Erythroblast (primary cell): Measurements from ENCODE around the gene DMD.

ENCODE experiments used
- DNase-seq, 2 experiments: peaks; one replicate each; lab custom pipeline; 2025; lab: John Stamatoyannopoulos, UW
- GATA1 ChIP-seq: IDR thresholded peaks from 2 replicates; pipeline ENCODE4 v1.6.1; 2011; ENCODE audit warnings: low read depth, mild to moderate bottlenecking, control low read depth, low read length, moderate library complexity
- POLR2A ChIP-seq: IDR thresholded peaks from 2 replicates; pipeline ENCODE4 v1.6.1; 2011; ENCODE audit warnings: mild to moderate bottlenecking, low read length

Gene DMD

GRCh38 chrX:31893525-31893924, 1317.8 kb downstream of the DMD start:
- DNase-seq: no peak
- TF ChIP-seq POLR2A: no peak
- no peak for TF ChIP-seq GATA1

GRCh38 chrX:31889088-31889487, 1322.3 kb downstream of the DMD start:
- TF ChIP-seq POLR2A (no peak), GATA1 (no peak)
- DNase-seq: no peak

GRCh38 chrX:31884535-31884934, 1326.8 kb downstream of the DMD start:
- no peak for DNase-seq
- no peak for TF ChIP-seq GATA1
- no peak for TF ChIP-seq POLR2A

GRCh38 chrX:31872007-31872406, 1339.3 kb downstream of the DMD start:
- no peak for DNase-seq
- TF ChIP-seq POLR2A (no peak), GATA1 (no peak)

GRCh38 chrX:31870267-31870666, 1341.1 kb downstream of the DMD start:
- no peak for TF ChIP-seq POLR2A
- no peak for TF ChIP-seq GATA1
- DNase-seq: no peak

GRCh38 chrX:31860686-31861085, 1350.7 kb downstream of the DMD start:
- DNase-seq: no peak
- TF ChIP-seq GATA1: no peak
- no peak for TF ChIP-seq POLR2A

GRCh38 chrX:31858915-31859314, 1352.4 kb downstream of the DMD start:
- TF ChIP-seq POLR2A (no peak), GATA1 (no peak)
- DNase-seq: no peak

- no peak for DNase-seq
- TF ChIP-seq POLR2A (no peak), GATA1 (no peak)
These were observed 1356.6 kb downstream of the DMD start for GRCh38 chrX:31854716-31855115.

GRCh38 chrX:31851761-31852160, 1359.6 kb downstream of the DMD start:
- TF ChIP-seq GATA1 (no peak), POLR2A (no peak)
- DNase-seq: no peak

- TF ChIP-seq POLR2A (no peak), GATA1 (no peak)
These were observed 1363.6 kb downstream of the DMD start for GRCh38 chrX:31847773-31848172.

GRCh38 chrX:31845003-31845402, 1366.3 kb downstream of the DMD start:
- TF ChIP-seq GATA1 (no peak), POLR2A (no peak)
- DNase-seq: no peak

More at GRCh38 chrX:31847773-31848172, 1363.6 kb downstream of the DMD start:
- no peak for DNase-seq

- DNase-seq: no peak
- TF ChIP-seq GATA1: no peak
- TF ChIP-seq POLR2A: no peak
These were observed 1372.7 kb downstream of the DMD start for GRCh38 chrX:31838617-31839016.

GRCh38 chrX:31837445-31838049, 1373.8 kb downstream of the DMD start:
- DNase-seq: no peak
- TF ChIP-seq GATA1: no peak
- TF ChIP-seq POLR2A: no peak

GRCh38 chrX:31836479-31836878, 1374.9 kb downstream of the DMD start:
- TF ChIP-seq POLR2A (no peak), GATA1 (no peak)
- DNase-seq: no peak

- no peak for DNase-seq
- TF ChIP-seq POLR2A: no peak
- TF ChIP-seq GATA1: no peak
These were observed 1379.1 kb downstream of the DMD start for GRCh38 chrX:31832263-31832662.
